Heart left ventricle (tissue), 16 donors: ENCODE results near the gene LGALS13. TPM values are rescaled to one million over a fixed set of nuclear protein-coding genes. Genes with fewer than 3 reads are reported as not detected.

Experiments
- ATAC-seq, 4 donors: fragments of 200-7000 bp; cut with Tn5 transposase; one replicate each; pipeline ENCODE4 v1.9.1; 2020 to 2022; ENCODE audit warnings: moderate library complexity in 4 of 4, mild to moderate bottlenecking in 3 of 4, moderate number of reproducible peaks in 1 of 4
- DNase-seq, 5 donors: peaks; one replicate each; pipeline ENCODE4 v3.0.0-alpha.2; 2020
- H3K27ac ChIP-seq, 12 donors: fragments of 200-600 bp; sonication (generic) in 4 of 12; one replicate each; pipeline versions ENCODE4 v1.5.0 to v1.8.0; 2016 to 2022; ENCODE audit warnings: mild to moderate bottlenecking in 2 of 12
- H3K27me3 ChIP-seq, 9 donors: fragments of 200-600 bp; sonication (generic) in 2 of 9; one replicate each; pipeline versions ENCODE4 v1.5.1 to v1.8.0; 2016 to 2022; ENCODE audit warnings: mild to moderate bottlenecking in 3 of 9
- H3K36me3 ChIP-seq, 9 donors: fragments of 200-600 bp; sonication (generic) in 2 of 9; one replicate each; pipeline versions ENCODE4 v1.5.0 to v1.8.0; 2018 to 2022; ENCODE audit warnings: mild to moderate bottlenecking in 2 of 9
- H3K4me1 ChIP-seq, 12 donors: fragments of 200-600 bp; sonication (generic) in 4 of 12; one replicate each; pipeline versions ENCODE4 v1.5.0 to v1.8.0; 2016 to 2022; ENCODE audit warnings: mild to moderate bottlenecking in 3 of 12
- H3K4me3 ChIP-seq, 12 donors: fragments of 200-600 bp; sonication (generic) in 4 of 12; one replicate each; pipeline versions ENCODE4 v1.5.0 to v1.8.0; 2017 to 2022; ENCODE audit warnings: mild to moderate bottlenecking in 9 of 12, moderate library complexity in 4 of 12
- H3K9me3 ChIP-seq, 12 donors: fragments of 200-600 bp; sonication (generic) in 4 of 12; one replicate each; pipeline versions ENCODE4 v1.5.0 to v1.8.0; 2016 to 2022; ENCODE audit warnings: mild to moderate bottlenecking in 1 of 12
- POLR2A ChIP-seq, 2 donors: fragments of 450-650 bp; IDR thresholded peaks; one replicate each; pipeline ENCODE4 v1.6.1; 2017; ENCODE audit warnings: antibody characterized with exemption in 2 of 2, mild to moderate bottlenecking in 2 of 2, moderate library complexity in 2 of 2
- WGBS, 4 donors: extraction: QIAGEN DNeasy Blood & Tissue Kit in 2 of 4; methylation state at CpG; one replicate each; pipeline versions ENCODE4 v1.1.5 to v1.1.7; 2013 to 2018; 5-methylcytosine and 5-hydroxymethylcytosine counted together
- intact Hi-C, 10 donors: fragments of 100-400 bp; cut with DNase I; formaldehyde crosslinking; loops; one replicate each; pipeline versions ENCODE4 v1.11.1 to v1.14.2; 2022
- polyA plus RNA-seq, 2 donors: library from polyadenylated mRNA; stranded (reverse); fragments of 200-250 nt; gene quantifications; one replicate each; pipeline ENCODE4 v1.2.3, GENCODE V29; 2013
- total RNA-seq, 9 donors: library from RNA; depleted of rRNA in 2 of 9; stranded (reverse); fragments of >200 nt in 2 of 9; fragmentation: NEBNext Ultra II Directional in 3 of 9; extraction: Animal tissue kit (Norgen Biotek cat#: 25700) in 3 of 9; gene quantifications; one replicate each; pipeline versions ENCODE4 v1.1.0 to v1.2.4, GENCODE V29; 2016 to 2023
- TF ChIP-seq, protein P1 (sequence below), 12 donors: fragments of 200-600 bp; sonication (generic) in 4 of 12; IDR thresholded peaks; one replicate each; pipeline versions ENCODE4 v1.5.0 to v1.8.0; 2018 to 2022; ENCODE audit warnings: antibody characterized with exemption in 12 of 12, mild to moderate bottlenecking in 5 of 12
- donor health status: ischemic (EF 13 %, LVEDD 7.1; RV severe dilation, severe dysfunction).
- donor health status: healthy with polysubstance abuse.
- donor health status: DM: no; HTN: yes; CAD: no.
- donor health status: DM: no; HTN: no; CAD: no.
- donor health status: ischemic (EF 25% LVEDD 6.9; RV normal size, moderate dysfunction).
- donor health status: ischemic (EF 25% LVEDD 5.7; RV mildly dilated, moderate dysfunction).
- donor health status: healthy.
- donor health status: DM: yes; HTN: yes; CAD: no.
- donor health status: ischemic (EF 35%, LVEDD 5.7; RV mildly dilated, moderate dysfunction).
- donor health status: nonischemic (EF 11% LVEDD 7.7; RV severe dilation, severe dysfunction).
- donor health status: DM: yes; HTN: yes; CAD: no.
- donor health status: PGD.
- donor health status: ischemic (EF 29% LVEDD 5.4; RV normal size, mild dysfunction).
- donor health status: nonischemic (EF 23%, LVEDD 6.1; RV moderate dilation, normal function).

LGALS13 gene
- total and polyA plus RNA-seq, 11 donors = not detected

DNA sequence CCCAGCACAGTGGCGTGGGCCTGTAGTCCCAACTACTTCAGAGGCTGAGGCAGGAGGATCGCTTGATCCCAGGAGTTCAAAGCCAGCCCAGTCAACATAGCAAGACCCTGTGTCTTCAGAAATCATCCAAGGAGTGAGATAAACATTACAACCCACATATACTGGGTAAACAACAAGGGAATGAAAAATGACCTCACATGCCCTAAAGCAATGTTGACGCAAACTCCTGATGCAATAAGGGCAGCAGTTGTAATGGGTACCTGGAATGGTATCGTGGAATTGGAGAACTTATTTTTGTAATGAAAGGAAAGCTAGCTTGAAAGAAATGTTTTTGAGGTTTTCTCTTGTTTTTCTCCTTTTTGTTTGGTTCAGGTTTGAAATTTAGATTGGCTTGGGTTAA is 28.9 kb downstream of the LGALS13 start:
- ATAC-seq (no peak), DNase-seq (no peak)
- intact Hi-C loops = no loop called here
- Histone ChIP-seq H3K4me3 (no peak overlapping the region), H3K27me3 (peaks cover 0 to 4% (median 0%) of the 10 kb centered on the region in 9 donors), H3K9me3 (peaks cover 0 to 5% (median 0%) of the 10 kb centered on the region in 12 donors), H3K27ac (no peak overlapping the region), H3K36me3 (no peaks in the 10 kb centered on the region), H3K4me1 (no peaks in the 10 kb centered on the region)
- WGBS, 4 donors = 73 to 81% (median 77%) methylated on average over 4 of the region's 4 CpGs
- TF ChIP-seq POLR2A (IDR thresholded peaks at IDR 0.05) = no peak
- TF ChIP-seq, protein P1, sequence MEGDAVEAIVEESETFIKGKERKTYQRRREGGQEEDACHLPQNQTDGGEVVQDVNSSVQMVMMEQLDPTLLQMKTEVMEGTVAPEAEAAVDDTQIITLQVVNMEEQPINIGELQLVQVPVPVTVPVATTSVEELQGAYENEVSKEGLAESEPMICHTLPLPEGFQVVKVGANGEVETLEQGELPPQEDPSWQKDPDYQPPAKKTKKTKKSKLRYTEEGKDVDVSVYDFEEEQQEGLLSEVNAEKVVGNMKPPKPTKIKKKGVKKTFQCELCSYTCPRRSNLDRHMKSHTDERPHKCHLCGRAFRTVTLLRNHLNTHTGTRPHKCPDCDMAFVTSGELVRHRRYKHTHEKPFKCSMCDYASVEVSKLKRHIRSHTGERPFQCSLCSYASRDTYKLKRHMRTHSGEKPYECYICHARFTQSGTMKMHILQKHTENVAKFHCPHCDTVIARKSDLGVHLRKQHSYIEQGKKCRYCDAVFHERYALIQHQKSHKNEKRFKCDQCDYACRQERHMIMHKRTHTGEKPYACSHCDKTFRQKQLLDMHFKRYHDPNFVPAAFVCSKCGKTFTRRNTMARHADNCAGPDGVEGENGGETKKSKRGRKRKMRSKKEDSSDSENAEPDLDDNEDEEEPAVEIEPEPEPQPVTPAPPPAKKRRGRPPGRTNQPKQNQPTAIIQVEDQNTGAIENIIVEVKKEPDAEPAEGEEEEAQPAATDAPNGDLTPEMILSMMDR (IDR thresholded peaks at IDR 0.05) = no peak

DNA sequence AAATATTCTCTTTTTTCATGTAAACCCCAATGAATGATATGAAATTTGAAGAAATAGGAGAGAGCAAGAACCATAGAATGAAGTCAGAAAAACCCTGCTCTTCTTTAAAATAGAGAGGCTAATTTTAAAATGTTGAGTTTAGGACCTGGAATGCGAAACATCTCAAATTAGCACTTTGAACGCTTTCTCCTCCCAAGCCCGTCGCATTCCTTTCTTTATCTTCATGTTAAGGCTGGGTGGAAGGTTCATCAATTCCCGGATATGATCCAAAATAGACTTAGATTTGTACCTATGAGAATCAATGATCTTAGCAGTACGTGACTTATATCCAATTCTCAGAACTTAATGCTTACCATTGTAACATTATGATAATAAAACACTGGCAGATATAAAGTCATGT is 29.3 kb downstream of the LGALS13 start:
- intact Hi-C loops = no loop called here
- ATAC-seq (no peak), DNase-seq (no peak)
- TF ChIP-seq, protein P1 (IDR thresholded peaks at IDR 0.05) = no peak
- no peak for TF ChIP-seq POLR2A (IDR thresholded peaks at IDR 0.05)
- 37 to 55% (median 41%) methylated on average over 6 of the region's 6 CpGs for WGBS, 4 donors
- Histone ChIP-seq H3K9me3 (peaks cover 0 to 5% (median 0%) of the 10 kb centered on the region in 12 donors), H3K4me1 (no peaks in the 10 kb centered on the region), H3K27ac (no peak overlapping the region), H3K27me3 (peaks cover 0 to 7% (median 0%) of the 10 kb centered on the region in 9 donors), H3K36me3 (no peaks in the 10 kb centered on the region), H3K4me3 (no peak overlapping the region)

GRCh38 chr19:39637891-39638290 is 35.6 kb downstream of the LGALS13 start:
- Histone ChIP-seq H3K4me3 (no peak overlapping the region), H3K27me3 (peaks cover 0 to 22% (median 3%) of the 10 kb centered on the region in 9 donors), H3K4me1 (no peaks in the 10 kb centered on the region), H3K9me3 (peaks cover 0 to 3% (median 0%) of the 10 kb centered on the region in 12 donors), H3K36me3 (no peaks in the 10 kb centered on the region), H3K27ac (no peak overlapping the region)
- DNase-seq (no peak), ATAC-seq (no peak)
- WGBS, 4 donors = 34 to 56% (median 51%) methylated on average over 4 of the region's 4 CpGs
- intact Hi-C loops = no loop called here
- no peak for TF ChIP-seq POLR2A (IDR thresholded peaks at IDR 0.05)
- TF ChIP-seq, protein P1 (IDR thresholded peaks at IDR 0.05) = no peak

GRCh38 chr19:39641773-39642172 is 39.4 kb downstream of the LGALS13 start:
- 25 to 58% (median 31%) methylated on average over 1 of the region's 1 CpG for WGBS, 4 donors
- no peak overlapping the region for H3K4me3 ChIP-seq
- H3K9me3 ChIP-seq = no peaks in the 10 kb centered on the region
- intact Hi-C loops = no loop called here
- no peaks in the 10 kb centered on the region for H3K4me1 ChIP-seq
- no peak for DNase-seq
- H3K27ac ChIP-seq = no peak overlapping the region
- TF ChIP-seq, protein P1 (IDR thresholded peaks at IDR 0.05) = no peak
- no peak for TF ChIP-seq POLR2A (IDR thresholded peaks at IDR 0.05)
- H3K36me3 ChIP-seq = no peaks in the 10 kb centered on the region
- H3K27me3 ChIP-seq = peaks cover 0 to 26% (median 3%) of the 10 kb centered on the region in 9 donors
- ATAC-seq = no peak
